OCI-LY7 (cell line): ENCODE results near the gene PACC1. TPM values are rescaled to one million over a fixed set of nuclear protein-coding genes. Genes with fewer than 3 reads are reported as not detected.

Experiments
- BruUV-seq: library from RNA; stranded (reverse); fragments of 400-500 nt; replicated peaks from 2 replicates; lab custom pipeline; 2021; lab: Mats Ljungman, UMichigan
- CTCF ChIA-PET: fragments of 300-600 bp; sonication (Branson Sonifier 250); formaldehyde crosslinking; loops from one replicate; lab custom pipeline; 2022; ENCODE audit warnings: antibody characterized with exemption; ENCODE audit not compliant: unreplicated experiment; lab: Charles Lee
- POLR2A ChIA-PET: fragments of 300-600 bp; sonication (Branson Sonifier 250); formaldehyde crosslinking; loops from one replicate; lab custom pipeline; 2022; ENCODE audit warnings: antibody characterized with exemption; lab: Charles Lee
- DNase-seq: peaks from one replicate; pipeline ENCODE4 v3.0.0-alpha.2; 2015; ENCODE audit warnings: low spot score
- H2AFZ ChIP-seq: fragments of 200-600 bp; sonication (generic), shearing (Covaris generic); 2 replicates; pipeline ENCODE4 v1.6.1; 2014; ENCODE audit warnings: mild to moderate bottlenecking, antibody characterized with exemption, low read length, moderate library complexity
- H3K27ac ChIP-seq: fragments of 200-600 bp; sonication (generic); 2 replicates; pipeline ENCODE4 v1.5.1; 2014; ENCODE audit warnings: mixed run types, low read depth, mild to moderate bottlenecking, moderate library complexity, low read length, inconsistent platforms; ENCODE audit not compliant: poor library complexity, severe bottlenecking
- H3K36me3 ChIP-seq: fragments of 200-600 bp; sonication (generic); 2 replicates; pipeline ENCODE4 v1.6.1; 2014; ENCODE audit warnings: mild to moderate bottlenecking, antibody characterized with exemption, low read length, moderate library complexity, mixed read lengths; ENCODE audit not compliant: insufficient read depth
- H3K4me1 ChIP-seq: fragments of 200-600 bp; sonication (generic); 2 replicates; pipeline ENCODE4 v1.5.1; 2014; ENCODE audit warnings: mild to moderate bottlenecking, low read length; ENCODE audit not compliant: insufficient read depth, poor library complexity, severe bottlenecking
- H3K4me2 ChIP-seq: fragments of 200-600 bp; sonication (generic); 2 replicates; pipeline ENCODE4 v1.6.1; 2014; ENCODE audit warnings: mild to moderate bottlenecking, low read length
- H3K4me3 ChIP-seq: fragments of 200-600 bp; sonication (generic); 2 replicates; pipeline ENCODE4 v1.5.1; 2014; ENCODE audit warnings: mild to moderate bottlenecking, low read depth, low read length; ENCODE audit not compliant: poor library complexity, severe bottlenecking
- H3K79me2 ChIP-seq: fragments of 200-600 bp; sonication (generic); 2 replicates; pipeline ENCODE4 v1.6.1; 2016; ENCODE audit warnings: low read depth, mild to moderate bottlenecking, low read length, moderate library complexity, mixed read lengths; ENCODE audit not compliant: insufficient read depth
- H3K9me2 ChIP-seq: fragments of 200-600 bp; sonication (generic); 2 replicates; pipeline ENCODE4 v1.6.1; 2016; ENCODE audit warnings: mild to moderate bottlenecking, low read length, mixed read lengths; ENCODE audit not compliant: insufficient read depth
- H3K9me3 ChIP-seq: fragments of 200-600 bp; sonication (generic); 2 replicates; pipeline ENCODE4 v1.6.1; 2014; ENCODE audit warnings: mild to moderate bottlenecking, mixed run types, low read length, mixed read lengths
- H4K20me1 ChIP-seq: fragments of 200-600 bp; sonication (generic); 2 replicates; pipeline ENCODE4 v1.6.1; 2014; ENCODE audit warnings: mild to moderate bottlenecking, antibody characterized with exemption, low read length, moderate library complexity, mixed read lengths; ENCODE audit not compliant: insufficient read depth
- EZH2phosphoT487 ChIP-seq: fragments of 200-600 bp; sonication (generic); IDR thresholded peaks from 2 replicates; pipeline ENCODE4 v1.6.1; 2018; ENCODE audit warnings: low read depth, borderline replicate concordance, mild to moderate bottlenecking, mixed run types, antibody characterized with exemption, low read length, moderate library complexity, mixed read lengths
- intact Hi-C: fragments of 100-400 bp; cut with micrococcal nuclease; formaldehyde crosslinking; loops from one replicate; pipeline ENCODE4 v1.10.0; 2022; ENCODE audit not compliant: unreplicated experiment
- total RNA-seq, 2 experiments: library from RNA; depleted of rRNA in 1 of 2; stranded (reverse); fragments of >200 nt in 1 of 2; shearing (Covaris generic) in 1 of 2; gene quantifications; 2 replicates each; pipeline ENCODE4 v1.2.3, GENCODE V29; 2014 to 2022
- TF ChIP-seq, protein P1 (sequence below): fragments of 200-600 bp; sonication (generic); conservative IDR thresholded peaks from 2 replicates; pipeline ENCODE4 v1.5.1; 2014; ENCODE audit warnings: mild to moderate bottlenecking, antibody characterized with exemption, low read length, moderate library complexity, mixed read lengths

PACC1 gene
- total RNA-seq, 2 experiments from 2014 or later: 17.3 to 30.8 TPM

DNA sequence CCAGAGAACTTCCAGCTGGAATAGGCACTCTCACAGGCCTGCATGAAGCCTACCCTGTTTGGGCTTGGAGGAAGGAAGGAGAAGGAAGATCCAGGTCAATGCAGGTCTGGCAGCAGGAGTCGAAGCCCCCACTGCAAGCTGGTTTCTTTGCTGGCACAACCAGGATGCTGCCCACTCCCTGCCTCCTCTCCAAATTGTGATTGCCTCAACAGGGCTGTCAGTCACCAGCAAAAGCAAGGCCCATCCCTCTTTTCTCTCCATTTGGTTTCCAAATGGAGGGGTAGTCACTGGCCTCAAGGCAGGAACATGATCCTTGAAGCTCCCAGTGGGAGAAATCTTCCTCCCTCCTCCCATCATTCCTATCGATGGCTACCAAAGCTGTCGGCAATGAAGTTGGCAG lies 37.0 kb downstream of the PACC1 start:
- Histone ChIP-seq H3K27ac (no peak overlapping the region), H3K4me1 (no peaks in the 10 kb centered on the region), H4K20me1 (no peaks in the 10 kb centered on the region), H2AFZ (no peak overlapping the region), H3K4me3 (no peak overlapping the region), H3K9me2 (no peaks in the 10 kb centered on the region), H3K4me2 (no peak overlapping the region), H3K79me2 (no peaks in the 10 kb centered on the region), H3K36me3 (peaks cover 87% of the 10 kb centered on the region), H3K9me3 (peaks cover 10% of the 10 kb centered on the region; the same call in 1 of the 2 replicates)
- no TSS peak for BruUV-seq
- ChIA-PET POLR2A (interaction anchor here (1.7 kb wide), 1 partner anchor 14 kb away, joined by 3 read pairs; no protein-coding TSS in a partner anchor), CTCF (no interaction called here)
- DNase-seq: no peak
- intact Hi-C loops: no loop called here
- TF ChIP-seq EZH2phosphoT487: no peak
- TF ChIP-seq, protein P1, sequence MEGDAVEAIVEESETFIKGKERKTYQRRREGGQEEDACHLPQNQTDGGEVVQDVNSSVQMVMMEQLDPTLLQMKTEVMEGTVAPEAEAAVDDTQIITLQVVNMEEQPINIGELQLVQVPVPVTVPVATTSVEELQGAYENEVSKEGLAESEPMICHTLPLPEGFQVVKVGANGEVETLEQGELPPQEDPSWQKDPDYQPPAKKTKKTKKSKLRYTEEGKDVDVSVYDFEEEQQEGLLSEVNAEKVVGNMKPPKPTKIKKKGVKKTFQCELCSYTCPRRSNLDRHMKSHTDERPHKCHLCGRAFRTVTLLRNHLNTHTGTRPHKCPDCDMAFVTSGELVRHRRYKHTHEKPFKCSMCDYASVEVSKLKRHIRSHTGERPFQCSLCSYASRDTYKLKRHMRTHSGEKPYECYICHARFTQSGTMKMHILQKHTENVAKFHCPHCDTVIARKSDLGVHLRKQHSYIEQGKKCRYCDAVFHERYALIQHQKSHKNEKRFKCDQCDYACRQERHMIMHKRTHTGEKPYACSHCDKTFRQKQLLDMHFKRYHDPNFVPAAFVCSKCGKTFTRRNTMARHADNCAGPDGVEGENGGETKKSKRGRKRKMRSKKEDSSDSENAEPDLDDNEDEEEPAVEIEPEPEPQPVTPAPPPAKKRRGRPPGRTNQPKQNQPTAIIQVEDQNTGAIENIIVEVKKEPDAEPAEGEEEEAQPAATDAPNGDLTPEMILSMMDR: no peak

DNA sequence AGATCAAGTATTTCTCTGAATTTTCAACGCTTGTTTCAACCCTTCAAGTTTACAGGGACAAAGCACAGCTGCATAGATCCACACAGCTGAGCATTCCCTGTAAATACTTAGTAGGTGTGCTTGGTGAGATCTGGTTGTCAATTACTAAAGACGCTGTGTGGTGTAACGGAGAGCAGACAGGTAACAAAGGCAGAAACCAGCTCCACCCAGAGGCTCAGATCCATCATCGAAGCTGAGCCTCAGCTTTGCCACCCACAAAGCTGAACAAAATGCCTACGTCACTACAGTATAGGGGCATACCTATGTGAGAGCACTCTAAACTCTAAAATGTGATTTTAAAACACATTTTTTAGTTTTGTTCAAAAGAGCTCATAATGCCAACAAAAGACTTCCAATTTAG lies 38.7 kb downstream of the PACC1 start:
- BruUV-seq: no TSS peak
- Histone ChIP-seq H3K4me1 (no peaks in the 10 kb centered on the region), H3K9me2 (no peaks in the 10 kb centered on the region), H3K4me3 (no peak overlapping the region), H3K27ac (no peak overlapping the region), H3K4me2 (no peak overlapping the region), H4K20me1 (no peaks in the 10 kb centered on the region), H3K9me3 (peaks cover 18% of the 10 kb centered on the region; the same call in 1 of the 2 replicates), H3K79me2 (no peaks in the 10 kb centered on the region), H2AFZ (no peak overlapping the region), H3K36me3 (peaks cover 94% of the 10 kb centered on the region)
- TF ChIP-seq, protein P1: no peak
- no peak for DNase-seq
- ChIA-PET CTCF (no interaction called here), POLR2A (interaction anchor here (0.7 to 1.0 kb wide), 3 partner anchors 9 to 605 kb away, joined by 3 to 6 read pairs (median 3); no protein-coding TSS in a partner anchor)
- intact Hi-C loops: no loop called here

DNA sequence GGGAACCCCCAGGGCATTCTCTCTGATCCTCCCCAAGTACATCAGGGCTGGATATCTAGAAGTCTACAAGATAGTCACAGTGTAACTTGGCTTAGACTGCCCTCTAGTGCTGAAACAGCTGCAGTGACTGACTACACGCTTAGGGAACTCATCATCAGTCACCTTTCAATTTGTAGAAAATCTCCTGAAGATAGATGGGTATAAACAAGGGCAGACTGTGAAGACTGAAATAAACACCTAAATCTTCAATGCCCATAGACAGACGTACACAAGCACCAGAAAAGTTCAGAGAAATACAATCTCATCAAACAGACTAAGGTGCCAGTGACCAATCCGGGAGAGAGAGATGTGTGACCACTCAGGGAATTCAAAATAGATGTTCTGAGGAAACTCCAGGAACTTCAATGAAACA lies 46.6 kb downstream of the PACC1 start:
- ChIA-PET CTCF (interaction anchor here (1.3 kb wide), 1 partner anchor 297 kb away, joined by 4 read pairs; no protein-coding TSS in a partner anchor), POLR2A (no interaction called here)
- BruUV-seq: no TSS peak

More for the DNA sequence above, 46.6 kb downstream of the PACC1 start:
- no peaks in the 10 kb centered on the region for H3K79me2 ChIP-seq
- no peak overlapping the region for H3K27ac ChIP-seq
- peaks cover 91% of the 10 kb centered on the region for H3K36me3 ChIP-seq
- no peaks in the 10 kb centered on the region for H3K9me2 ChIP-seq
- H4K20me1 ChIP-seq: no peaks in the 10 kb centered on the region
- H3K4me2 ChIP-seq: no peak overlapping the region
- no peak overlapping the region for H3K4me3 ChIP-seq
- no peak for TF ChIP-seq EZH2phosphoT487
- TF ChIP-seq, protein P1: peak; percentile 94
- H3K9me3 ChIP-seq: peaks cover 13% of the 10 kb centered on the region; the same call in 1 of the 2 replicates
- intact Hi-C loops: loop anchor here (2.0 kb wide), 2 partner anchors 89 to 687 kb away; no protein-coding TSS in a partner anchor
- no peaks in the 10 kb centered on the region for H3K4me1 ChIP-seq
- DNase-seq: peak; percentile 76
- H2AFZ ChIP-seq: no peak overlapping the region
